Measurements from ENCODE around the gene IGLL1.
A peak's percentile ranks its signal among the peaks of the same experiment; 100 is the strongest.

IGLL1 gene

GRCh38 chr22:23530106-23530505 is 50.0 kb downstream of the IGLL1 start:
- Histone ChIP-seq H3K4me3 (ENCODE audit: low read length in 2 of 2) (no peak overlapping the region), H3K9me3 (ENCODE audit: control insufficient read depth in 2 of 2, low read length in 2 of 2) (no peaks in the 10 kb centered on the region), H3K9ac (ENCODE audit: low read depth in 1 of 2, low read length in 2 of 2) (no peak overlapping the region), H3K27ac (ENCODE audit: low read depth in 2 of 2, low read length in 2 of 2) (no peak overlapping the region), H3K27me3 (ENCODE audit: control insufficient read depth in 2 of 2, insufficient read depth in 2 of 2, low read length in 2 of 2) (no peaks in the 10 kb centered on the region), H3K4me1 (ENCODE audit: control insufficient read depth in 2 of 2, insufficient read depth in 2 of 2, low read length in 2 of 2) (peaks cover 14 to 18% of the 10 kb centered on the region in 2 donors), H3K36me3 (ENCODE audit: control insufficient read depth in 2 of 2, insufficient read depth in 2 of 2, low read length in 2 of 2) (no peaks in the 10 kb centered on the region)

DNA sequence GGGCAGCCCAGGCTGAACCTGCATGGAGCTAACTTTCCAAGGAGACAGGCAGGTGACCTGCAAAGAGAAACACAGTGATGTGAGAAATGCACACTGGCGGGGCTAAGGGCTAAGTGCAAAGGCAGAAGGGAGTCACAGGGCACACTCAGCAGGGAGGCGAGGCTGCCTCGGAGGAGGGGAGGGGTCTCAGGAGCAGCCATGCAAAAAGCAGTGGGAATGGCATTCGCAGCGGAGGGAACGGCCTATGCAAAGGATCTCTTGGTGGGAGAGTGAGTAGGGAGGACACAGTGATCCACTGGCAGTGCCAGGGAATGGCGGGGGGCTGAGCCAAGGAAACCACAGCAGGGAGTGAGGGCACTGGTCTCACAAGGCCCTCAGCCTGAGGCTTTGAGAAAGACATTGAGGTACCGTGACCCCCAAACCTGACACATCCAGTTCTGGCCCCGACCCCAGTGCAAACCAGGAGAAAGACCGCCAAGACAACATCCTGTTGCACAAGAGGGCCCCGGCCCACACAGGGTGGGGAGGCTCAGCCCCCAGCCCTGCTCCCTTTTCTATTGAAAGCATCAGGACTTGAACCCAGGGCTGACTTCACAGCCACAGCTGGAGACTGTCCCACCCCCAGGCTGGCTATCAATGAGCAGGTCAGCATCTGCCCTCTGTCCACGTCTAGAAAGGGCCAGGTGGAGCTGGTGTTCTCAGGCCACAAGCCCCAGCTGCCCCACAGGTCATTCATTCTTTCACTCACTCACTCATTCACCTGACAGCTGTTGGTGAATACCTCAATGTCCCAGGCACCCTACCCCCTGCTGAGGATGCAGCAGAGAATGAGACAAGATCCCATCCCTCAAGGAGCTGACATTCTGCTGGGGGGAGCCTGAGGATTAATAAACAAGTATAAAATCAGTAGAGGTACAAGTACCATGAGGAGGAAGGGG is 50.7 kb downstream of the IGLL1 start:
- no peak overlapping the region for H3K9ac ChIP-seq (ENCODE audit: low read depth in 1 of 2, low read length in 2 of 2)
- H3K36me3 ChIP-seq (ENCODE audit: control insufficient read depth in 2 of 2, insufficient read depth in 2 of 2, low read length in 2 of 2): no peaks in the 10 kb centered on the region
- H3K4me3 ChIP-seq (ENCODE audit: low read length in 2 of 2): no peak overlapping the region
- H3K9me3 ChIP-seq (ENCODE audit: control insufficient read depth in 2 of 2, low read length in 2 of 2): no peaks in the 10 kb centered on the region
- no peak overlapping the region for H3K27ac ChIP-seq (ENCODE audit: low read depth in 2 of 2, low read length in 2 of 2)
- no peaks in the 10 kb centered on the region for H3K27me3 ChIP-seq (ENCODE audit: control insufficient read depth in 2 of 2, insufficient read depth in 2 of 2, low read length in 2 of 2)
- peaks cover 9 to 12% of the 10 kb centered on the region in 2 donors for H3K4me1 ChIP-seq (ENCODE audit: control insufficient read depth in 2 of 2, insufficient read depth in 2 of 2, low read length in 2 of 2)

DNA sequence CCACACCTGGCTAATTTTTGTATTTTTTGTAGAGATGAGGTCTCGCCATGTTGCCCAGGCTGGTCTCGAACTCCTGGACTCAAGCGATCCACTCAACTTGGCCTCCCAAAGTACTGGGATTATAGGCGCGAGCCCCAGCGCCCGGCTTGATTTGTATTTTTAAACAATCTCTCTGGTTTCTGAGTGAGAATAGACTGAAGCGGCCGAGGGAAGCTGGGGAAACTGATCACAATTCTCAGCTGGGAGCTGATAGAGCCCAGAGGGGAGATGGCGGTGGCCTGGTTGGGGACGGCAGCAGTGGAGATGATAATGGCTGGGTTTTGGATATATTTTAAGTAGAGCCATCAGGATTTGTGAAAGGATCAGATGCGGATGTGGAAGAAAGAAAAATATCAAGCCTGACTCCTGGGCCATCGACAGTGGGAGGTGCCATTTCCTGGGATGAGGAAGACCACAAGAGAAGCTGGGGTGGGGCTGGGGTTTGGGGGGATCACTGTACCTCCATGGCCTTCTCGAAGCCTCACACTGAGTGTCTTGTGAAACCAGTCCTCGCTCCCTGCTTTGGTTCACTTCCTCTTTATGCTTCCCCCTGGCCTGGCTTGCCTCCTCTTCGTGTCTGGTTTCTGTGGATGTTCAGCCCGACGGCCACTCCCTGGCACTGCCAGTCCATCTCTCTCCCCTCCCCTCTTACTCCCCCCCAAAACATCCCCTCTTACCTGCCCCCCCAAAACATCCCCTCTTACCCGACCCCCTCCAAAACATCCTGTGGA is 51.9 kb downstream of the IGLL1 start:
- no peaks in the 10 kb centered on the region for H3K36me3 ChIP-seq (ENCODE audit: control insufficient read depth in 2 of 2, insufficient read depth in 2 of 2, low read length in 2 of 2)
- H3K27me3 ChIP-seq (ENCODE audit: control insufficient read depth in 2 of 2, insufficient read depth in 2 of 2, low read length in 2 of 2): no peaks in the 10 kb centered on the region
- H3K4me1 ChIP-seq (ENCODE audit: control insufficient read depth in 2 of 2, insufficient read depth in 2 of 2, low read length in 2 of 2): peaks cover 2 to 4% of the 10 kb centered on the region in 2 donors
- no peak overlapping the region for H3K4me3 ChIP-seq (ENCODE audit: low read length in 2 of 2)
- H3K9ac ChIP-seq (ENCODE audit: low read depth in 1 of 2, low read length in 2 of 2): no peak overlapping the region
- H3K9me3 ChIP-seq (ENCODE audit: control insufficient read depth in 2 of 2, low read length in 2 of 2): no peaks in the 10 kb centered on the region
- H3K27ac ChIP-seq (ENCODE audit: low read depth in 2 of 2, low read length in 2 of 2): no peak overlapping the region

DNA sequence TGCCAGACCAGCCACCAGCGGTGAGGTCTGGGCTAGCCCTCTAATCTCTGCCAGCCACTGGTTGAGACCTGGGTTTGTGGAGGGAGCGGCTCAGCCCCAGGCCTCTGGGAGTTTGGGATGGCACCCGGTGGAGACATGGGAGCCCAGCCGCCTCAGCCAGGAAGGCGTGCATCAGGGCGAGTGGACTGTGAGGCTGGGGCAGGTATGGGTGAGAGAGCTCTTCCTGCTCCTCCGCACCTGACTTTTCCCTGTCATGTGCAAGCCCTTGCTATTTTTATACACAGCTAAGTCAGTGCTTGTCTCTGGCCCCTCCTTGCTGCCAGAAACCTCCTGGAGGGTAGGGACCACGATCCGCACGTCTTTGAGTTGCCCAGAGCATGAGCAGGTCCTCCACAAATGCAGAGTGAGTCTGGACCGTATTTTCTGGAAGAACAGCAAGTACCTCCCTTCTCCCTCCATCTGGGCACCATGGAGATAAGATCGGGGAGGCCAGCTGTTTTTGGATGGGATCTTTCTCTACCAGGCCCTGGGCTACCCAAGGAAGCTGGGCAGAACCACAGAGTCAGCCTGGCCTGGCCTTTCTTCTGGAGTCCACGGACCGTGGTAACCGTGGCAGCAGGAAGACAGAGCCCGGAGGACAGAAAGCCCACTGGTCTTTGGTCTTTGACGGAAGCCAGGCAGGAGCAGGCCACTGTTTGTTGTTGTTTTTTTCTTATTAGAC is 53.3 kb downstream of the IGLL1 start:
- no peak overlapping the region for H3K27ac ChIP-seq (ENCODE audit: low read depth in 2 of 2, low read length in 2 of 2)
- no peaks in the 10 kb centered on the region for H3K9me3 ChIP-seq (ENCODE audit: control insufficient read depth in 2 of 2, low read length in 2 of 2)
- H3K4me3 ChIP-seq (ENCODE audit: low read length in 2 of 2): no peak overlapping the region
- no peak overlapping the region for H3K9ac ChIP-seq (ENCODE audit: low read depth in 1 of 2, low read length in 2 of 2)
- H3K36me3 ChIP-seq (ENCODE audit: control insufficient read depth in 2 of 2, insufficient read depth in 2 of 2, low read length in 2 of 2): no peaks in the 10 kb centered on the region
- H3K27me3 ChIP-seq (ENCODE audit: control insufficient read depth in 2 of 2, insufficient read depth in 2 of 2, low read length in 2 of 2): no peaks in the 10 kb centered on the region
- H3K4me1 ChIP-seq (ENCODE audit: control insufficient read depth in 2 of 2, insufficient read depth in 2 of 2, low read length in 2 of 2): peaks cover 4 to 5% of the 10 kb centered on the region in 2 donors

DNA sequence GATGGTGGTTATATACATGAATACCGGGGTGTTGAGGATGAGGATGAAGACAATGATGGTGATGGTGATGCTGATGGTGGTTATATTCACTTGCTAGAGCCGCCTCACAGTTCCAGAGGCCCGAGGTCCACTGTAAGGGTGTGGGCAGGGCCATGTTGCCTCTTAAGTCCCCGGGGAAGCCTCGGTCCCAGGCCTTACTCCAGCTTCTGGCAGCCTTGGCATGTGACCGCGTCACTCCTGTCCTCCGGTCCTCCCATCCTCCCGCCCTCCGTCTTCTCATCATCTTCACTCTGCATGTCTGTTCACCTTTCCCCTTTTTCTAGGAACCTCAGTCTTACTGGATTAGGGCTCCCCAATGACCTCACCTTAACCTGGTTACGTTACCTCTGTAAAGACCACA is 54.6 kb downstream of the IGLL1 start:
- Histone ChIP-seq H3K36me3 (ENCODE audit: control insufficient read depth in 2 of 2, insufficient read depth in 2 of 2, low read length in 2 of 2) (no peaks in the 10 kb centered on the region), H3K27me3 (ENCODE audit: control insufficient read depth in 2 of 2, insufficient read depth in 2 of 2, low read length in 2 of 2) (no peaks in the 10 kb centered on the region), H3K4me3 (ENCODE audit: low read length in 2 of 2) (no peak overlapping the region), H3K4me1 (ENCODE audit: control insufficient read depth in 2 of 2, insufficient read depth in 2 of 2, low read length in 2 of 2) (peaks cover 15% of the 10 kb centered on the region in 2 donors), H3K27ac (ENCODE audit: low read depth in 2 of 2, low read length in 2 of 2) (no peak overlapping the region), H3K9ac (ENCODE audit: low read depth in 1 of 2, low read length in 2 of 2) (no peak overlapping the region), H3K9me3 (ENCODE audit: control insufficient read depth in 2 of 2, low read length in 2 of 2) (no peaks in the 10 kb centered on the region)

GRCh38 chr22:23524226-23524625 is 55.9 kb downstream of the IGLL1 start:
- no peak overlapping the region for H3K4me3 ChIP-seq (ENCODE audit: low read length in 2 of 2)
- H3K9me3 ChIP-seq (ENCODE audit: control insufficient read depth in 2 of 2, low read length in 2 of 2): no peaks in the 10 kb centered on the region
- no peaks in the 10 kb centered on the region for H3K36me3 ChIP-seq (ENCODE audit: control insufficient read depth in 2 of 2, insufficient read depth in 2 of 2, low read length in 2 of 2)
- H3K4me1 ChIP-seq (ENCODE audit: control insufficient read depth in 2 of 2, insufficient read depth in 2 of 2, low read length in 2 of 2): peaks cover 18 to 19% of the 10 kb centered on the region in 2 donors
- H3K27me3 ChIP-seq (ENCODE audit: control insufficient read depth in 2 of 2, insufficient read depth in 2 of 2, low read length in 2 of 2): no peaks in the 10 kb centered on the region
- no peak overlapping the region for H3K9ac ChIP-seq (ENCODE audit: low read depth in 1 of 2, low read length in 2 of 2)
- H3K27ac ChIP-seq (ENCODE audit: low read depth in 2 of 2, low read length in 2 of 2): no peak overlapping the region

- Histone ChIP-seq H3K9ac (ENCODE audit: low read depth in 1 of 2, low read length in 2 of 2) (peak overlapping the region in 1 of 2 donors; percentile 54), H3K27ac (ENCODE audit: low read depth in 2 of 2, low read length in 2 of 2) (no peak overlapping the region), H3K4me3 (ENCODE audit: low read length in 2 of 2) (no peak overlapping the region), H3K4me1 (ENCODE audit: control insufficient read depth in 2 of 2, insufficient read depth in 2 of 2, low read length in 2 of 2) (peaks cover 23 to 24% of the 10 kb centered on the region in 2 donors), H3K27me3 (ENCODE audit: control insufficient read depth in 2 of 2, insufficient read depth in 2 of 2, low read length in 2 of 2) (no peaks in the 10 kb centered on the region), H3K9me3 (ENCODE audit: control insufficient read depth in 2 of 2, low read length in 2 of 2) (no peaks in the 10 kb centered on the region), H3K36me3 (ENCODE audit: control insufficient read depth in 2 of 2, insufficient read depth in 2 of 2, low read length in 2 of 2) (no peaks in the 10 kb centered on the region)
These were observed 56.4 kb downstream of the IGLL1 start for GRCh38 chr22:23523713-23524112.
